NCI-H748 treated with DMSO at 0.1 percent for 48 hours (cell line): Measurements from ENCODE around the gene FARSA.
"Not testable (repeated sequence)": the region's sequence is repeated elsewhere in the genome, so short reads cannot be mapped to it uniquely, and the experiment has no call there.

Experiments
- DNase-seq: peaks from one replicate; lab custom pipeline; 2025; lab: John Stamatoyannopoulos, UW

FARSA gene

DNA sequence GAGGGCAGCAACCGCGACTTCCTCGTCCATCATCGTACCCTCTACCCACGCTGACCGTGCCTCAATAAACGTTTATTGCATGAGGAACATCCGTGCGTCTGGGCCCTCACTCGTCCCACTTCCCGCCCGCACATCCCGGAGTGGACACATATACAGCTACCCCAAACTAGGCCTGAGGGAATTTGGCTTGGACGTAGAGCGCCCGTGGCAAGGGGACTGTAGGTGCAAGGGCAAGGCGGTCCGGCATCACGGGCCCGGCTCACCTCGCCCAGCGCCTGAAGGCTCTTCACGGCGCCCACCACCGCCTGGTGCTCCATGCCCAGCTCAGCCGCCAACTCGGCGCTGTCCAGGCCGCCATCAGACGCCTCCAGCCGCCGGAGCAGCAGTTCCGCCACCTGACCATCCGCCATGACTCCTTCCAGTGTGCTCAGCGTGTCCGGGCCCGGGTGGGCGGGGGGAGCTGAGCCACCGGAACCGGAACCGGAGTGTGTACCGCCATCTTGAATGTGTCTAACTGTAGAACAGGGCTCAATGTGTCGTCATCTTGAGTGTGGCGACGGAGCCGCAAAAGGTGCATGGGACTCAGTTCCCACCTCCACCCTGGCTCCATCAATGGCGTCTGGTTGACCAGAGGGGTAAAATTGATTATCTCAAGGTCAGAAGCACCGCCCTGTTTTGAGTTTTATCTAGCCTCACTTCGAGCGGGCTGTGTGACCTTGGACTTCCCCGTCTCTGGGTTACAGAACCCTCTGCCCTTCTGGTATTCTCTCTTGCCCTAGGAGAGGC, at the start of gene FARSA:
TSS of gene FARSA (minus strand) at position 425 of the 786 bp plus-strand sequence. CDS start at position 410, 15 bp downstream.
- peak; percentile 53 for DNase-seq

DNA sequence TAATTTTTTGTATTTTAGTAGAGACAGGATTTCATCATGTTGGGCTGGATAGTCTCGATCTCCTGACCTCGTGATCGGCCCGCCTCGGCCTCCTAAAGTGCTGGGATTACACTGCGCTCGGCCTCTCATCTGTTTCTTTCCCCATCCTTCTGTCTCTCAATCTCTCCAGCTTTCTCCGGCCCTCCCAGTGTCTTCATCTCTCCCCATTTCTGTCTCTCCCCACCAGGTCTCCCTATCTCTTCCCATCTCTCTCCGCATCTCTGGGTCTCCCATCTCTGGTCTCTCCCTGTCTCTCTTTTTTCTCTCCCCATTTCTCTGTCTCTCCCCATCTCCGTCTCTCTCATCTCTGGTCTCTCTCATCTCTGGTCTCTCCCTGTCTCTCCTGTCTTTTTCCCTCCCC, 49.6 kb upstream of the FARSA start:
- DNase-seq = no peak

DNA sequence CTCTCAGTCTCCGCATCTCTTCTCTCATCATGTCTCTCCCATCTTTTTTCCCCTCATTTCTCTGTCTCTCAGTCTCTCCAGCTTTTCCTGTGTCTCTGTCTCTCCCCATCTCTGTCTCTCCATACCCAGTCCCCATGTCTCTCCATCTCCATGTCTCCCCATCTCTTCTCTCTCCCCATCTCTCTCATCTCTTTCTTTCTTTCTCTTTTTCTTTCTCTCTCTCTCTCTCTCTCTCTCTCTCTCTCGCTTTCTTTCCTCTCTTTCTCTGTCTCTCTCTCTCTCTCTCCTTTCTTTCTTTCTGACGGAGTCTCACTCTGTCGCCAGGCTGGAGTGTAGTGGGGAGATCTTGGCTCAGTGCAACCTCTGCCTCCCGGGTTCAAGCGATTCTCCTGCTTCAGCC, 49.1 kb upstream of the FARSA start:
- no peak for DNase-seq

DNA sequence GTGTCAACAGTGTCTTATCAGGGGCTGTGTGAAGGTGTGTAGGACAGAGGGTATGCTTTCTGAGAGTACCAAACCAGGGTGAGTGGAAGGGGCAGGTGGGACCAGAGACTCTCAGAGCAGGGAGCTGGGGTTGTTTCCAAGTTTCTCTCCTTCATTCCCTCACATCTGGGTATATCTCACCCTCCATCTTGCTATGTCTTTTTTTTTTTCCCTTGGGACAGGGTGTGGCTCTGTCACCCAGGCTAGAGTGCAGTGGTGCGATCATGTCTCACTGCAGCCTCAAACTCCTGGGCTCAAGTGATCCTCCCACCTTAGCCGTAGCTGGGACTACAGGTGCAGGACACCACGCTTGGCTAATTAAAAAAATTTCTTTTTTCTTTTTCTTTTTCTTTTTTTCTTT, 46.5 kb upstream of the FARSA start:
- no peak for DNase-seq

DNA sequence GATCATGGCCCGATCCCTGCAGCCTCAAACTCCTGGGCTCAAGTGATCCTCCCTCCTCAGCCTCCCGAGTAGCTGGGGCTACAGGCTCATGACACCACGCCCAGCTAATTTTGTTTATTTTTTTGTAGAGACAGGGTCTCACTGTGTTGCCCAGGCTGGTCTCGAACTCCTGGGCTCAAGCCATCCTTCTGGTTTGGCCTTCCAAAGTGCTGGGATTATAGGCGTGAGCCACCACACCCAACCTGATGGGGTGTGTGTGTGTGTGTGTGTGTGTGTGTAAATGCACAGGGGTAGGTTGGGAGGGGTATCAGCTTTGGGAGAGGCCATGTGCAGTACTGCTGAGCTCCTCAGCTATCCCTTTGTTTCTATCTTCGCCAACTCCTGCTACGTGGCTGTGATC, 42.6 kb upstream of the FARSA start:
- not testable (repeated sequence) for DNase-seq

DNA sequence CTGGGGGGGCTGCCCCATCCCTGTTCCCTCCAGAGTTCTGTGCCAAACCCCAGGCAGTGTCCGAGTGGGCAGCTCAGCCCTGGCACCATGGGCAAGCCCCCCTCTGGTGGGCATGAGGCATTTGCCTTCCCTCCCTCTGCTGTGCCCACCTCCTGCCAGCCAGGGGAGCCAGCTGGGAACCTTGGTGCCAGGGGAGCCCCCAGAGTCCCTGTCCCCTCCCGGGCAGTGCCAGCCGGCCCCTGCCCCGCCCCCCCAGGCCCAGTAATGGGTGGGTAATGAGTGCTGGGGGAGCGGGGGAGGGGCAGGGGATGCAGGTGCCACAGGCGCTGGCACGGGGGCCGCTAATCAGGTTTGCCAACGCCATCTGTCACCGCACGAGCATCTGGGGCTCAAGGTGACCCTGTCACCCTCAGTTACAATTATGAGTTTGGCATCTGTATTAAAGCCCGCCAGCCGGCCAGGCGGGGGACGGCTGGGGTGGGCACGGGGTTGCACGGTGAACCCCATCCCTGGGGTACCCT, 41.8 kb upstream of the FARSA start:
- no peak for DNase-seq

DNA sequence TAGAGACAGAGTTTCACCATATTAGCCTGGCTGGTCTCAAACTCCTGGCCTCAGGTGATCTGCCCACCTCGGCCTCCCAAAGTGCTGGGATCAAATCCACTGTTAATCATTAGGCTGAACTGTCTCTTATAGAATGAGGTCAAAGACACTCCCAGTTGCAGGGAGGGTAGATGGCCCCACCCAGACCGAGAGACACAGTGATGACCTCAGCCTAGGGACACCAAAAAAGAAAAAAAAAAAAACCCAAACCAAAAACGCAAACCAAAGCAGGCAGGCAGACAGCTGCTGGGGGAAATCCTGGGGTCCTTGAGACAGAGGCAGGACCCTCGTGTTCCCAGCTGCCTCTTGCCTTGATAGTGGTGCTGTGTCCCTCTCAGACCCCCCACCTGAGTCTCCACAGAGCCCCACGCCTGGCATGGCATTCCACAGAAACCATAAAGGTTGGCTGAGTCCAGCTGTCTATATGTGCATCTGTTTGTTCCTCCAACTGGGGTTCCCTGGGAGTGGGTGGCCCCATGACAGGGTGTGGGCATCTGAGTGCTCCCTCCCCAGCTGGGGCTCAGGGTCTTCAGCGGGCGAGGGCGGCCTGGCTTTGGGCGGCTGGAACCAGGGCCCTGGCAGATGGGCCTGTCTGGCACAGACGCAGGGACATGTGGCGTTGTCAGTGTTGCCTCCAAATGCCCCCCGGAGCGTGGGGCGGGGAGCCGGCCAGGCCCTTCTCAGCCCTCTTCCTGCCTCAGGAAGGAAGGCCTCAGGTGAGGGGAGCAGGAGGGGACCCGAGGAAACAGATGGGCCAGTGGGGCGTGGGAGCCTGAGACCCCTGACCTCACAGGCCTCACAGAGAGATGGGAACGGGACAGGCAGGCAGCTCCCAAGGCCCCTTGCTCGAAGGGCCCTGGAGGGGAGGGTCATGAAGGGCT, 41.0 kb upstream of the FARSA start:
- no peak for DNase-seq

DNA sequence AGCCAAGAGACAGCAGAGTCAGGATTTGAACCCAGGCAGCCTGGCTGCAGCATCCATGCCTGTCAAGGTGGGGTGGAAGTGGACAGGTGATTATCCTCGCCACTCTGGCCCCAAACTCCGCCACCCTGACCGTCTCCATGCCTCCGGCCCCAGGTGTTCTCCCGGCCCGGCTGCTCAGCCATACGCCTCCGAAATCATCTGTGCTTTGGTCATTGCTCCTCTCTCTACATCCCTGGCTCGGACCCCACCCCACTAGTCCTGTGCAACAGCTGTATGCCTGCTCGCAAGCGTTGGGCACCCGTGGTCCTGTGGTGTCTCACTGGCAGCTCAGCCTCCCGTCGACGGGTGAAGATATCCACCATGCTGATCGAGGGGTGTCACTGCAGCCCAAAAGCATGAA, 39.7 kb upstream of the FARSA start:
- DNase-seq = no peak

DNA sequence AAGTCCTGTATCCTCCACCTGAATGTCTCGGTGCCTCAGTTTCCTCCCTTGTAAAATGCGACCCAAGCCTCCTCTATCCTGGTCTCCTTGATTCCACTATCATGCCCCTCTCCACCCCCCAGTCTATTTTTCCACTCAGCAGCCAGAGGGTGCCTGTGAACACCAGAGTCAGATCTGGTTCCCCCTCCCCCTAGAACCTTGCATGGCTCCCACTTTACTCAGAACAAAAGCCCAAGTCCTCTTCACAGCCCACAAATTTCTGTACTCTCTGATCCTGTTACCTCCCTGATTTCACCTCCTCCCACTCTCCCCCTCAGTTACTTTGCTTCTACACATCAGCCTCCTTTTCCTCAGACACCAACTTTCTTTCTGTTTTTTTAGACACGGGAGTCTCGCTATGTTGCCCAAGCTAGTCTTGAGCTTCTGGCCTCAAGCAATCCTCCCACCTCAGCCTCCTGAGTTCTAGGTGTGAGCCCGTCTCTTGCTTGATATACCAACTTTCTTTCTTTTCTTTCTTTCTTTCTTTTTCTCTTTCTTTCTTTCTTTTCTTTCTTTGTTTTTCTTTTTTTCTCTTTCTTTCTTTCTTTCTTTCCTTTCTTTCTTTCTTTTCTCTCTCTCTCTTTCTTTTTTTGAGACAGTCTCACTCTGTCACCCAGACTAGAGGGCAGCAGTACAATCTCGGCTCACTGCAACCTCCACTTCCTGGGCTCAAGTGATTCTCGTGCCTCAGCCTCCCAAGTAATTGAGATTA, 36.7 kb upstream of the FARSA start:
- DNase-seq = no peak

DNA sequence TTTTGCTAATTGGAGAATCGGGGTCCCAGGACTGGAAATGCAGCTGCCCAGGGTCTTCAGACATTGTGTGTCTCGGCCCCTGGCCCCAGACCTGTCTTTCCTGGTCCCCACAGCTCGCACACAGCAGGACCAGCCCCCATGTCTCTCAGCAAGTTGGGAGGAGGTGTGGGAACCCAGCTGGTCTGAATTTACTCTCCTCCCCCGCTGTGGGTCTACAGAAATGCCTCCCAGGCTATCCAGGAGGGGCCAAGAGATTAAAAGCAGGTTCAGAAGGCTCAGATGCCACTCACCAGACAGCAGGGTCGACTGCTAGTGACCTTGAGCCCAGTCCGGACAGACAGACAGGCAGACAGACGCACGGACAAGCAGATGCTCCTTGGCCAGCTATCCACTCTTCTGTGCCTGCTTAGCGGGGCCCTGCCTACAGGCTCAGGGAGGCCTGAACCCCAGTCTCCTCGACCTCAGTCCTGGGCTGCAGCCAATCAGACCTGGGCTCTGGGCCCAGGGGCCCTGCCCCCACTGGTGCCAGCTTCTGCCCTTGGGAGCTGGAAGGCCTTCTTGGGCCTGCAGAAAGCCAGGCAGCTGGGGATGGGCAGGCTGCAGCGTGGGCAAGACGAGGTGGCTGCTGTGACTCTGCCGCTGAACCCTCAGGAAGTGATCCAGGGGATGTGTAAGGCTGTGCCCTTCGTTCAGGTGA, 35.9 kb upstream of the FARSA start, which contains the start of gene DAND5:
TSS of gene DAND5 (plus strand) at position 285 of the 697 bp plus-strand sequence. CDS start at position 370, 85 bp downstream.
- DNase-seq = no peak

DNA sequence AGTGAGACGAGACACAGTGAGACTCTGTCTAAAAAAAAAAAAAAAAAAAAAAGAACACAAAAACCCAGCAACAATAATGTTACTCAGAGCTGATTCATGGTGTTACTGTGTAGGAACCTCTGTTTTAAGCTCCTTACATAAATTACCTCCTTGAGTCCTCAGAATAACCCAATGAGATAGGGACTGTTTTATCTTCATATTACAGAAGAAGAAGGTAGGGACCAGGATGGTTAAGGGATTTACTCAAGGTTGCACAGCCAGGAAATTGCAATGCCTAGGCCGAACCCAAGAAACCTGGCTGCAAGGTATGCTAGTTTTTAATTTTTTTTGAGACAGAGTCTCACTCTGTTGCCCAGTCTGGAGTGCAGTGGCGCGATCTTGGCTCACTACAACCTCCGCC, 34.4 kb upstream of the FARSA start:
- DNase-seq = no peak

DNA sequence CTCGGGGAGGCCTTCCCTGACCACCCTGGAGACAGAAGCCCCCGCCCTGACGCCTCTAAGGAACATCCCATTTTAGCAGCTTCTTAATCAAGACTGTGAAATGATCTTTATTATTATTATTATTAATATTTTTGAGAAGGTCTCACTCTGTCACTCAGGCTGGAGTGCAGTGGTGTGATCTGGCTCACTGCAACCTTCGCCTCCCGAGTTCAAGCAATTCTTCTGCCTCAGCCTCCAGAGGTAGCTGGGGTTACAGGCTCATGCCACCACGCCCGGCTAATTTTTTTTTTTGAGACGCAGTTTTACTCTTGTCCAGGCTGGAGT, 32.3 kb upstream of the FARSA start:
- no peak for DNase-seq

DNA sequence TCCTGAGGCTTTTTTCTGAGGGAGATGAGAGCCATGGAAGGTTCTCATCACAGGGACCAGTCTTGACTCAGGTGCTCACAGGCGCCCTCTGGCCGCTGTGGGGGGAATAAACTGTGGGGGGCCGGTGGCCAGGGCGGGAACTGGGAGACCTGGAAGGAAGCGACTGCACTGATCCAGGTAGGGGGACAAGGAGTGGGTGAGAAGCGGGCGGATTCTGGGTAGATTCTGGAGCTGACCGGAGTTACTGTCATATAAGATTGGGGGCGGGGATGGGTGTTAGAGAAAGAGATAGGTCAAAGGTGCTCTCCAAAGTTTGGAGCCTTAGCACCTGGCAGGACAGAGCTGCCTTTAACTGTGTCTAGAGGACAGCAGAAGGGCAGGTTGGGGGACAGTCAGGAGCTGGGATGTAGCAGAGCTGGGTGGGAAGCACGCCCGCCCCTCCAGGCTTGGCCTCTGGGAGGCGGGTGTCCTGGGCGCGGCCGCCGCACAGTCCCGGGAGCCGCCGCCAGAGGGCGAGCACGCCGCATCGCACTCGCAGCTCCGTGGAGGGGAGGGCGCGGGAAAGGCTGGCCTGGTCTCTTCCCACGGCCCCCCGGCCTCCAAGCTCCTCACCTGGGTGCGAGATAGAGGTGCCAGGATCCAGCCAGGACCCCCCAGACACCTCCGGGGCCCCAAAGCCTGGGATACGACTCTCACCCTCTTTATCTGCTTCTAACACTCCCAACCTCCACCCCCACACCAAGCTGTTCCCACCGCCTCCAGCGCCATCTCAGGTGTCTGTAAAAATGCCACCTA, 31.7 kb upstream of the FARSA start:
- DNase-seq = peak; percentile 51

DNA sequence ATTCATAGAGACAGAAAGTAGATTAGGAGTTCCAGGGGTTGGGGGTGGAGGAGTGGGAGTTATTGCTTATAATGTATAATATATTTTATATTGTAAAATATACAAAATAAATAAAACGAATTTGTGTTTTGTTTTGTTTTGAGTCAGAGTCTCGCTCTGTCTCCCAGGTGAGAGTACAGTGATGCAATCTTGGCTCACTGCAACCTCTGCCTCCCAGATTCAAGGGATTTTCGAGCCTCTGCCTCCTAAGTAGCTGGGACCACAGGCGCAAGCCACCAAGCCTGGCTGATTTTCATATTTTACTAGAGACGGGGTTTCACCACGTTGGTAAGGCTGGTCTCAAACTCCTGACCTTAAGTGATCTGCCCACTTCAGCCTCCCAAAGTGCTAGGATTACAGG, 26.0 kb upstream of the FARSA start:
- DNase-seq = no peak

DNA sequence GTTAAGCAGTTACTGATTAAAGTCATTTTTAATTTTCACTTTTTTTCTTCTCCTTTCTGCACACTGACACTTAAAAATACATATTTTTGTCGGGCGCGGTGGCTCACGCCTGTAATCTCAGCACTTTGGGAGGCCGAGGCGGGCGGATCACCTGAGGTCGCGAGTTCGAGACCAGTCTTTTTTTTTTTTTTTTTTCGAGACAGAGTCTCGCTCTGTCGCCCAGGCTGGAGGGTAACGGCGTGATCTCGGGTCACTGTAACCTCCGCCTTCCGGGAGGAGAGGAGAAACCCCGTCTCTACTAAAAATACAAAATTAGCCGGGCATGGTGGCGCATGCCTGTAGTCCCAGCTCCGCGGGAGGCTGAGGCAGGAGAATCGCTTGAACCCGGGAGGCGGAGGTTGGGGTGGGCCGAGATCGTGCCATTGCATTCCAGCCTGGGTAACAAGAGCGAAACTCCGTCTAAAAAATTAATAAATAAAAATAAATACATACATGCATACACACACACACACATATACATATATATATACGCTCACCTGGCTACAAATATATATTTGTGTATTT, 24.0 kb upstream of the FARSA start:
- not testable (repeated sequence) for DNase-seq

DNA sequence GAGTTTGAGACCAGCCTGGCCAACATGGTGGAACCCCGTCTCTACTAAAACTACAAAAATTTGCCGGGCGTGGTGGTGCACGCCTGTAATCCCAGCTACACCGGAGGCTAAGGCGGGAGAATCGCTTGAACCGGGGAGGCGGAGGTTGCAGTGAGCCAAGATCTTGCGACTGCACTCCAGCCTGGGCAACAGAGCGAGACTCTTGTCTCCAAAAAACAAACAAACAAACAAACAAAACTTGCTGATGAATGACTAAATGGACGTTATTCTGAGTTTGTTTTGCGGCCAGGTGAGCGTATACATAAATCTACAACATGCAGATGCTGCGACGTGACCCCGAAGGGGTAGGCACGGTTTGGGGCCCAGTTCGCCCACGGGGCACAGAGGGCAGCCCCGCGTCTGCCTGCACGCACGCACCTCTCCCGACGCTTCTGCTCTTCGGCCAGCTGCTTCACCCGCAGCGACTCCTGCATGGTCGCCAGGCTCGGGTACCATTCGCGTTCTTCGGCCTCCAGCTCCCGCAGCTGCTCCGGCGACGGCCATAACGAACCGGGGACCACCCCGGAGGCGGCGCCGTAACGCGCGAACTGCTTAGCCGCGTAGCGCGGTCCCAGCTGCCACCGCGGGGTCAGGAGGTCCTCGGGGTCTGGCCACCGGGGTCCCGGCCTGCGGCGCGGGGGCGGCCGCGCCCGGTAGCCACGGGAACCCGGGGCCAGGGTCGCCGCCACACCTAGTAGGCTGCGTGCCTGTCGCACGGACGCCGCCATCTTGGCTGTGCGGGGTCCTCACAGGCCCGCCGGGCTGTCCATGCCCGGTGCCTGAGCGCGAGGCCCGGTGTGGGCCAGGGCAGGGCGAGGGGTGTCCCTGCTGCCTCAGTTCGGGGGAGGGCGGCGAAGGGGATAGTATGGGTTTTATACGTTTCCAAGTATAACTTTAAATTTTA, 23.2 kb upstream of the FARSA start, which contains the start of gene GADD45GIP1:
TSS of gene GADD45GIP1 (minus strand) at position 778 of the 943 bp plus-strand sequence. CDS start at position 767, 11 bp downstream.
- DNase-seq = peak; percentile 24

DNA sequence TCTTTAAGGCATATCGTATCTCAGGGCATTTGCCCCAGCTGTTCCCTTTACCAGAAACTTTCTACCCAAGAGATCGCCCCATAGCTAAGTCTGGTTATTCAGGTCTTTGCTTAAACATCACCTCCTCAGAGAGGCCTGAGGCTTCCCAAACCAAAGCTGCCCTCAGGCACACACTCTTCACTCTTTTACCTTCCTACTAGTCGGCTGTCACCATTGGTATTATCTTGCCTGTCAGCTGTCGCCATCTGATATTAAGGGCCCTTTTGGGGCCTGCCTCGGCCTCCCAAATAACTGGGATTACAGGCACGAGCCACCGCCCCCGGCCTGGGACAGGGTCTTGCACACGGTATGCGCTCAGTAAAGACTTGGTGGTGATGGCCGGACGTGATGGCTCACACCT, 22.5 kb upstream of the FARSA start:
- DNase-seq = no peak

DNA sequence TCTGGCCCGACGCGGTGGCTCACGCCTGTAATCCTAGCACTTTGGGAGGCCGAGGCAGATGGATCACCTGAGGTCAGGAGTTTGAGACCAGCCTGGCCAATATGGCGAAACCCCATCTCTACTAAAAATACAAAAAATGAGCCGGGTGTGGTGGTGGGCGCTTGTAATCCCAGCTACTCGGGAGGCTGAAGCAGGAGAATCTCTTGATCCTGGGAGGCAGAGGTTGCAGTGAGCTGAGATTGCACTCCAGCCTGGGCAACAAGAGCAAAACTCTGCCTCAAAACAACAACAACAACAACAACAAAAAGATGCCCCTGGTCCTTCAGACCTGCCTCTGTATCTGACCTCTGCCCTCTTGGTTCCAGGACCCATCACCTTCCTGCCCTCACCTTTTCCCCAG, 22.1 kb upstream of the FARSA start:
- not testable (repeated sequence) for DNase-seq

DNA sequence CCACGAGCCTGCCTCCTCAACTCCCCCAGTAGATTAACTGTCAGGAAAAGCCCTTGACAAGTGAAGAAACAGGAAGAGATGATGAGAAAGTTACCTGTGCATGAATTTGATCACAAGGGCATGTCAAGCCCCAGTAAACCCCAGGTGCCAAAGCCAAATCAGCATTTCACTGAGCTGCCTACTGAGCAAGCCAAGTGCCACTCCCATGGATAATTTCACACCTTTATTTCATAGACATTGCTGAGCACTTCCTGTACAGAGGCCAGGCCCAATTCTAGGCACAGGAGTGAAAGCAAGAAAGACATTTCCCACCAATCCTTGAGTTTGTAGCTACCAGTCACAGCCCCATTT, 21.1 kb upstream of the FARSA start:
- no peak for DNase-seq
